HepG2 (cell line): ENCODE results near the gene KCTD5. TPM values are rescaled to one million over a fixed set of nuclear protein-coding genes. Genes with fewer than 3 reads are reported as not detected.

Source experiments
- ATF1 ChIP-seq: IDR thresholded peaks from 2 replicates; pipeline ENCODE4 v1.6.1; 2016; ENCODE audit warnings: mild to moderate bottlenecking, control low read depth
- BRF2 ChIP-seq: sonication (generic); formaldehyde crosslinking; IDR thresholded peaks from 2 replicates; pipeline ENCODE4 v1.8.1; 2022; ENCODE audit warnings: mild to moderate bottlenecking, missing genetic modification reagents
- DBP ChIP-seq: sonication (generic); formaldehyde crosslinking; IDR thresholded peaks from 2 replicates; pipeline ENCODE4 v1.4.0; 2020; ENCODE audit warnings: missing genetic modification reagents; ENCODE audit errors: not compliant biosample characterization
- FUBP1 ChIP-seq: sonication (generic); formaldehyde crosslinking; IDR thresholded peaks from 2 replicates; pipeline ENCODE4 v1.5.1; 2020; ENCODE audit warnings: missing genetic modification reagents, mild to moderate bottlenecking, borderline replicate concordance
- IRF9 ChIP-seq: sonication (generic); formaldehyde crosslinking; IDR thresholded peaks from 2 replicates; pipeline ENCODE4 v1.8.0; 2022; ENCODE audit warnings: missing genetic modification reagents, mild to moderate bottlenecking, borderline replicate concordance
- KAT8 ChIP-seq: IDR thresholded peaks from 2 replicates; pipeline ENCODE4 v1.6.1; 2016; ENCODE audit warnings: missing genetic modification reagents, missing compliant biosample characterization
- MYNN ChIP-seq: sonication (generic); formaldehyde crosslinking; IDR thresholded peaks from 2 replicates; pipeline ENCODE4 v1.4.0; 2020; ENCODE audit warnings: mild to moderate bottlenecking, low read depth, missing genetic modification reagents
- NFE2 ChIP-seq: sonication (generic); formaldehyde crosslinking; IDR thresholded peaks from 2 replicates; pipeline ENCODE4 v1.4.0; 2020; ENCODE audit warnings: missing genetic modification reagents
- NPAS2 ChIP-seq: sonication (generic); formaldehyde crosslinking; IDR thresholded peaks from 2 replicates; pipeline ENCODE4 v1.8.0; 2022; ENCODE audit warnings: mild to moderate bottlenecking, missing genetic modification reagents, borderline replicate concordance
- SALL1 ChIP-seq: sonication (generic); formaldehyde crosslinking; IDR thresholded peaks from 2 replicates; pipeline ENCODE4 v1.8.0; 2022; ENCODE audit warnings: mild to moderate bottlenecking, missing genetic modification reagents
- SUZ12 ChIP-seq: fragments of 150-350 bp; IDR thresholded peaks from 2 replicates; pipeline ENCODE4 v1.6.1; 2014; ENCODE audit warnings: low read depth, low read length
- ZBTB40 ChIP-seq, 2 experiments: fragments of 450-650 bp in 1 of 2; sonication (generic) in 1 of 2; formaldehyde crosslinking in 1 of 2; IDR thresholded peaks; 2 replicates each; pipeline versions ENCODE4 v1.6.1 to v1.8.0; 2016 to 2022; ENCODE audit warnings: antibody characterized with exemption in 1 of 2, mild to moderate bottlenecking in 1 of 2, missing genetic modification reagents in 1 of 2
- ZSCAN21 ChIP-seq: sonication (generic); formaldehyde crosslinking; IDR thresholded peaks from 2 replicates; pipeline ENCODE4 v1.8.0; 2022; ENCODE audit warnings: mild to moderate bottlenecking, missing genetic modification reagents, moderate library complexity, borderline replicate concordance
- polyA plus RNA-seq, 8 experiments: library from polyadenylated mRNA; depleted of rRNA in 3 of 8; stranded (reverse) in 7 of 8; unstranded in 1 of 8; fragments of >200 nt; fragmentation: Illumina TruSeq in 4 of 8; extraction: Trizol in 4 of 8; gene quantifications; 2 replicates each; pipeline versions ENCODE4 v1.2.1 to v1.2.3, GENCODE V29; 2011 to 2016; ENCODE audit warnings: low read depth in 4 of 8, missing spikeins in 1 of 8, mixed read lengths in 1 of 8; ENCODE audit not compliant: insufficient read depth in 1 of 8
- total RNA-seq, 5 experiments: library from RNA; depleted of rRNA; stranded (reverse); fragments of >200 nt; fragmentation: Illumina TruSeq; extraction: Trizol; gene quantifications; 2 replicates each; pipeline ENCODE4 v1.2.3, GENCODE V29; 2016; ENCODE audit warnings: low read depth in 1 of 5

Gene KCTD5
- total and polyA plus RNA-seq, 2 of the 13 experiments (the other 11 are each of a cell fraction or from before 2014, with no cell fraction given), result 25.4 to 29.8 TPM

- no peak for TF ChIP-seq FUBP1
- peak; percentile 36; the same call in 1 of the 2 replicates for TF ChIP-seq SALL1 (CRISPR knock-in tag)
- peak; percentile 78 for TF ChIP-seq ATF1 (CRISPR knock-in tag)
- TF ChIP-seq MYNN, result no peak
- no peak for TF ChIP-seq NPAS2 (CRISPR knock-in tag)
- TF ChIP-seq KAT8, result peak; percentile 89
- TF ChIP-seq ZSCAN21 (CRISPR knock-in tag), result peak; percentile 69
- TF ChIP-seq IRF9 (CRISPR knock-in tag), result no peak
- no peak for TF ChIP-seq DBP (CRISPR knock-in tag)
- TF ChIP-seq BRF2, result no peak
- no peak for TF ChIP-seq NFE2
- peak; percentile 87 for TF ChIP-seq ZBTB40 (IDR thresholded peaks at IDR 0.05)
- TF ChIP-seq ZBTB40 (CRISPR knock-in tag; IDR thresholded peaks at IDR 0.05), result peak; percentile 68; the same call in 1 of the 2 replicates
- TF ChIP-seq SUZ12, result no peak
Observed at GRCh38 chr16:2720719-2721633, 38.7 kb downstream of the KCTD5 start (continued).
